Peyer's patch (tissue), 4 donors: ENCODE results near the gene RBM18.

Experiments
- CTCF ChIP-seq, 6 experiments: fragments of 450-650 bp in 4 of 6; fragments of 200-600 bp in 2 of 6; sonication (generic) in 1 of 6; IDR thresholded peaks; one replicate each; pipeline ENCODE4 v1.5.1; 2017 to 2019; ENCODE audit warnings: antibody characterized with exemption in 6 of 6, mild to moderate bottlenecking in 3 of 6, moderate library complexity in 1 of 6
- POLR2A ChIP-seq, 2 donors: fragments of 450-650 bp; IDR thresholded peaks; one replicate each; pipeline ENCODE4 v1.5.1; 2017; ENCODE audit warnings: antibody characterized with exemption in 2 of 2, mild to moderate bottlenecking in 2 of 2, moderate library complexity in 2 of 2

- TF ChIP-seq CTCF (IDR thresholded peaks at IDR 0.05) = no peak
- TF ChIP-seq POLR2A (IDR thresholded peaks at IDR 0.05) = no peak
These were observed 73.9 kb downstream of the RBM18 start for GRCh38 chr9:122190597-122191381.
